Central memory CD8-positive, alpha-beta T cell (primary cell): ENCODE results near the gene CDC26.

Experiments used
- ATAC-seq: fragments of 150-1000 bp; cut with Tn5 transposase; replicated peaks from 2 replicates; pipeline ENCODE4 v1.10.0; 2022; ENCODE audit warnings: mild to moderate bottlenecking, moderate FRiP score, moderate number of reproducible peaks; ENCODE audit not compliant: poor library complexity, severe bottlenecking; ENCODE audit errors: extremely low read depth
- DNase-seq, 2 donors: peaks; one replicate each; pipeline ENCODE4 v3.0.0; 2021; ENCODE audit warnings: low spot score in 2 of 2
- H3K27ac Mint-ChIP-seq: one replicate; pipeline ENCODE4 v1.8.0; 2022; ENCODE audit warnings: low read depth, mild to moderate bottlenecking, moderate library complexity, mixed read lengths
- H3K27me3 Mint-ChIP-seq: one replicate; pipeline ENCODE4 v1.8.0; 2022; ENCODE audit warnings: mixed read lengths
- H3K36me3 Mint-ChIP-seq: one replicate; pipeline ENCODE4 v1.8.0; 2022; ENCODE audit warnings: mild to moderate bottlenecking, moderate library complexity, mixed read lengths; ENCODE audit not compliant: insufficient read depth
- H3K4me1 Mint-ChIP-seq: one replicate; pipeline ENCODE4 v1.8.0; 2022; ENCODE audit warnings: mixed read lengths
- H3K4me3 Mint-ChIP-seq: one replicate; pipeline ENCODE4 v1.8.0; 2022; ENCODE audit warnings: mild to moderate bottlenecking, moderate library complexity, mixed read lengths
- H3K9me3 Mint-ChIP-seq: one replicate; pipeline ENCODE4 v1.8.0; 2022; ENCODE audit warnings: mixed read lengths

CDC26 gene

DNA sequence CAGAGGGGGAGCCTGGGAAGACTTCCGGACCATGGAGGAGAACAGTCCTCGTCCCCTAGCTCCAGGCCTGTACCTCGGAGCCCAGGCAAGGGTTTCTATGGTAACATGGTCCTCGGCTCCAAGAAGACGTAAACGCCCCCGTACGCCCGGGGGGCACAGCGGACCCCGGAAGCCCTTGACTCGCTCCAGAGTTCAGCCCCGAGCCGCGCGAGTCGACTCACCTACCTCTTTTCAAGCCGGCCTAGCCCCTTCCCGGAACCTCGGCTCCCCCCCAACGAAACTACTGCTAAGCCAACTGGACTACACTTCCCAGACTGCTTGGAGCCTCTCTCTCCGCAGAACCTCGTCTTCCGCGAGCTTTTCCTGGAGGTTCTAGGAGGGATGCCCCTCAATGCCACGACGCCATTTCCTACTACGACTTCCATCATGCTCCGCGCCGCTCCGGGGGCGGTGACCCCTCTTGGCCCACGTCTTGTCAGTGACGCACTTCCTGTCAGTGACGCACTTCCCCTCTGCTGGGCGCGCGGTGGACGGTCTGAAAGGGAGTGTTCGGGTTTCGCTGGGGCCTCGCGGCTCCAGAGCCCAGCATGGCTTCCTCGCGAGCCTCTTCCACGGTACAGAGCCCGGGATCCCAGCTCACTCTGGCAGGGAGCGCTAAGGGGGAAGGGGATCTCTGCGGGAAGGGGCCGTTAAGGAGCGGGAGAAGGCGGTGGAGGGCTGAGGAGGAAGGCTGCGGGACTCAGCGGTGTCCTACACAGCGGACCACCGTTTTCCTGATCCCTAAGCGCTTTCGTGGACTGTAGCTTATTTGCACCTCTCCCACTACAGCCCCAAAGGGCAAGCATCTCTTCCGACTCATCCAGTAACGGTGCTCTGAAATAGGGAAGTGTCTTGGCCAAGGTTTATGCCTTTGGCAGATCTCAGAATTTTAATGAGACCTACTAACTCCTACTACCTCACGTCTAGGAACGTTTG lies at the start of gene CDC26, which contains the start of gene PRPF4:
Gene CDC26, minus strand, starts transcription at position 416 of the 975 bp plus-strand sequence. CDS start 3,065 bp downstream, outside the sequence.
Gene PRPF4, plus strand, starts transcription at position 502 of the 975 bp plus-strand sequence. Its CDS starts 86 bp downstream, at position 588.
- Mint-ChIP-seq H3K4me3 (no peak within 1 kb of the TSS), H3K36me3 (peaks cover 48% of the 10 kb centered on the region), H3K27me3 (no peaks in the 10 kb centered on the region), H3K27ac (no peak within 1 kb of the TSS), H3K4me1 (peaks cover 26% of the 10 kb centered on the region), H3K9me3 (no peaks in the 10 kb centered on the region)
- peak; percentile 87 to 89 for DNase-seq
- peak; percentile 97 for ATAC-seq

DNA sequence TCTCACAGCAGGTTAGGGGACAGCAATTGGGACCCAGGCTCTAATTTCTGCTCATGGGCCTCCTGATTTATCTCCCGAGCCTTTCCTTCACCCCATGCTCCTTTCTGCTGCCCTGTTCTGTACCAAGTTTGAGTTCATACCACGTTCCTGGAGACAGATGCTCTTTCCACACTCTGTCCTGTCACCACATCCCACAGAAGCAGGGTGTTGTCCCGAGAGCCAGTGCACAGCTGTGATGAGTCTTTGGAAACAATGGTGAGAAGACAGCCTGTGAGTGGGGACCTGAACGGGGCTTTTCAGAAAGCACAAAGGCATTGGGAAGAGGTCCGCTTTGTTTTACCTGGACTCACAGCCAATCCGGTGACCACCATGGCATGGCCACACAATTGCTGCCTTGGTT lies 47.3 kb upstream of the CDC26 start:
- ATAC-seq (no peak), DNase-seq (no peak)
- no peak overlapping the region for H3K27ac Mint-ChIP-seq
- no peaks in the 10 kb centered on the region for H3K36me3 Mint-ChIP-seq
- no peak overlapping the region for H3K4me3 Mint-ChIP-seq
- H3K4me1 Mint-ChIP-seq = no peaks in the 10 kb centered on the region
- H3K9me3 Mint-ChIP-seq = no peaks in the 10 kb centered on the region
- no peaks in the 10 kb centered on the region for H3K27me3 Mint-ChIP-seq

GRCh38 chr9:113320051-113320450 lies 44.7 kb upstream of the CDC26 start:
- ATAC-seq (no peak), DNase-seq (no peak)
- H3K9me3 Mint-ChIP-seq = no peaks in the 10 kb centered on the region
- H3K4me3 Mint-ChIP-seq = no peak overlapping the region
- H3K27ac Mint-ChIP-seq = peak overlapping the region; percentile 63
- no peaks in the 10 kb centered on the region for H3K36me3 Mint-ChIP-seq
- H3K4me1 Mint-ChIP-seq = no peaks in the 10 kb centered on the region
- peaks cover 14% of the 10 kb centered on the region for H3K27me3 Mint-ChIP-seq

GRCh38 chr9:113319054-113319453 lies 43.7 kb upstream of the CDC26 start:
- ATAC-seq (no peak), DNase-seq (no peak)

DNA sequence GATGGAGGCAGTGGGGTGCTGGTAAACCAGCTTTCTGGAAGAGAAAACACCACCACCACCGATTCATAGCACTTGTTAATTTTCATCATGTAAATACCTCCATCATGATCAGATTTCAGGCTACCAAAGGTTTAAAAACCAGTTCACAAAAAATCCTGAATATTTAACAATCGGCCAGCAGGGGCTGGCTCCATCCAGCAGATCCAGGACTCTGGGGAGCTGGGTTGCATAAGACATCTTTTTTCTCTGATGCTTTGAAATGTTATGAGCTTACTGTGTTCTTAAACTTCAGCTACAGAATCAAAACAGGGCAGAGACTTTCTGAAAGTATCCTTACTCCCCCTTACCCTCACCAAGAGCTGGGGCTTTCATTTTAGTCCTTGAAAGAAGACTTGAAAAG lies 42.4 kb upstream of the CDC26 start:
- no peak for DNase-seq
- no peak for ATAC-seq
- Mint-ChIP-seq H3K4me1 (no peaks in the 10 kb centered on the region), H3K36me3 (no peaks in the 10 kb centered on the region), H3K27me3 (peaks cover 19% of the 10 kb centered on the region), H3K4me3 (no peak overlapping the region), H3K27ac (no peak overlapping the region), H3K9me3 (no peaks in the 10 kb centered on the region)

More at GRCh38 chr9:113319054-113319453, 43.7 kb upstream of the CDC26 start:
- H3K36me3 Mint-ChIP-seq = no peaks in the 10 kb centered on the region
- no peak overlapping the region for H3K27ac Mint-ChIP-seq
- no peaks in the 10 kb centered on the region for H3K4me1 Mint-ChIP-seq
- H3K4me3 Mint-ChIP-seq = no peak overlapping the region
- H3K9me3 Mint-ChIP-seq = no peaks in the 10 kb centered on the region
- H3K27me3 Mint-ChIP-seq = peaks cover 19% of the 10 kb centered on the region

DNA sequence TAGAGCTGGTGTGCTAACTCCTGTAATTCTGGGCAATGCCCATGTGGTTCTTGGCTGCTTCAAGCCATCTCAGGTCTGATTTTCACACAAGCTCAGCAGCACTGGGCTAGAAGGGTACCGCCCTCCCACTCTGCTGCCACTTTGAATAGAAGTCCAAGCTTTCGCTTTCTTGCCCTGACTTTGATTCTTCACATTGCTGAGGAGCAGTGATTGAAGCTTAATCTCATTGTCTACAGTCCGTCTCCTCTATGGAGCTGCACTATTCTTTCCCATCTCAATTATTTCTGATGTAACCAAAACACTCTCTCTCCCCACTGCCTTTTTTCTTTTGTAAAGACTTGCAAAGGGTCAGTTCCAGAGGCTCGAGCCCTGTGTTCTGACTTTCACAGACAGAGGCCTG lies 40.7 kb upstream of the CDC26 start:
- ATAC-seq (no peak), DNase-seq (no peak)
- Mint-ChIP-seq H3K36me3 (no peaks in the 10 kb centered on the region), H3K27ac (no peak overlapping the region), H3K27me3 (peaks cover 19% of the 10 kb centered on the region), H3K9me3 (no peaks in the 10 kb centered on the region), H3K4me3 (no peak overlapping the region), H3K4me1 (no peaks in the 10 kb centered on the region)

DNA sequence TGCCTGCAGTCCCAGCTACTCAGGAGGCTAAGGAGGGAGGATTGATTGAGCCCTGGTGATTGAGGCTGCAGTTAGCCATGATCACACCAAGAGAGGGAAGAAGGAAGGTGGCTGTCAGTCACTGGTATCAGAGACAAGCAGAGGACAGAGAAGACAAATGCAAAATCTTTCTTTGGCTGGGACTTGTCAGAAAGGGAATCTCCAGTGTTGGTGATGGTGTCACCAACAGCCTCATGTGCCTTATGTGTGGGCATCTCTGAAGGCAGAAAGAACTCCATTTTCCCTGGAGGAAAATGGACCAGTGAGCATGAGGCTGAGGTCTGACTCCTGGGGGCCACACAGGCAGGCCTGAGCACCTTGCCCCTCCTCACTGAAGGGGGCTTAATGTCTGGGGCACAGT lies 39.9 kb upstream of the CDC26 start:
- ATAC-seq (no peak), DNase-seq (no peak)
- Mint-ChIP-seq H3K27me3 (peaks cover 19% of the 10 kb centered on the region), H3K36me3 (no peaks in the 10 kb centered on the region), H3K4me3 (no peak overlapping the region), H3K4me1 (no peaks in the 10 kb centered on the region), H3K27ac (no peak overlapping the region), H3K9me3 (no peaks in the 10 kb centered on the region)

GRCh38 chr9:113313261-113313660 lies 37.9 kb upstream of the CDC26 start:
- no peaks in the 10 kb centered on the region for H3K9me3 Mint-ChIP-seq
- no peak for DNase-seq
- H3K4me3 Mint-ChIP-seq = no peak overlapping the region
- no peak overlapping the region for H3K27ac Mint-ChIP-seq
- H3K27me3 Mint-ChIP-seq = peaks cover 19% of the 10 kb centered on the region
- no peaks in the 10 kb centered on the region for H3K36me3 Mint-ChIP-seq
- no peaks in the 10 kb centered on the region for H3K4me1 Mint-ChIP-seq
- no peak for ATAC-seq

GRCh38 chr9:113311961-113312360 lies 36.6 kb upstream of the CDC26 start:
- DNase-seq (no peak), ATAC-seq (no peak)
- Mint-ChIP-seq H3K9me3 (no peaks in the 10 kb centered on the region), H3K4me1 (no peaks in the 10 kb centered on the region), H3K27ac (no peak overlapping the region), H3K27me3 (peaks cover 19% of the 10 kb centered on the region), H3K36me3 (no peaks in the 10 kb centered on the region), H3K4me3 (no peak overlapping the region)

DNA sequence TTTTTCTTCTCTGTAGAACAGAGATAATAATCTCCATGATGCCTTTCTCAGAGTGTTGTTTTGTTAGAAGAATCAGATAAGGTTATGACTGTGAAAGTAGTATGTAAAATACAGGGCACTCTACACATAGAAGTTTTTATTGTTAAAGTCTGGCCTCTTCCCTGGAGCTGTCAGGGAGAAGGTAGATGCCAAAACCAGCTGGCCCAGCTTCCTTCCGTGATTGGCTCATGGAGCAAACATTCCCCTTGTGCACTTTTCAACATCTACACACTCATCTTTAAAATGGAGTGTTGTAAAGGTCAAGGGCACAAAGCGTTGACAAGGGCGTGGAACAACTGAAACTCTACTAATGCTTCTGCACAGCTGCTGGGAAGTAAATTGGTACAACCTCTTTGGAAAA lies 35.2 kb upstream of the CDC26 start:
- ATAC-seq (no peak), DNase-seq (no peak)
- Mint-ChIP-seq H3K4me1 (no peaks in the 10 kb centered on the region), H3K36me3 (no peaks in the 10 kb centered on the region), H3K9me3 (no peaks in the 10 kb centered on the region), H3K4me3 (no peak overlapping the region), H3K27ac (no peak overlapping the region), H3K27me3 (peaks cover 9% of the 10 kb centered on the region)

GRCh38 chr9:113309204-113309813 lies 33.9 kb upstream of the CDC26 start:
- DNase-seq (no peak), ATAC-seq (no peak)
- no peaks in the 10 kb centered on the region for H3K27me3 Mint-ChIP-seq
- no peaks in the 10 kb centered on the region for H3K4me1 Mint-ChIP-seq
- H3K9me3 Mint-ChIP-seq = no peaks in the 10 kb centered on the region
- H3K27ac Mint-ChIP-seq = no peak overlapping the region
- no peaks in the 10 kb centered on the region for H3K36me3 Mint-ChIP-seq
- no peak overlapping the region for H3K4me3 Mint-ChIP-seq

GRCh38 chr9:113307396-113307975 lies 32.1 kb upstream of the CDC26 start:
- no peaks in the 10 kb centered on the region for H3K4me1 Mint-ChIP-seq
- DNase-seq (no peak), ATAC-seq (no peak)
- no peaks in the 10 kb centered on the region for H3K36me3 Mint-ChIP-seq
- H3K4me3 Mint-ChIP-seq = no peak overlapping the region
- no peaks in the 10 kb centered on the region for H3K9me3 Mint-ChIP-seq
- H3K27ac Mint-ChIP-seq = no peak overlapping the region
- peaks cover 11% of the 10 kb centered on the region for H3K27me3 Mint-ChIP-seq
